HG02571 (cell line): Measurements from ENCODE around the gene CSF2RB.

Source experiments
- ATAC-seq: cut with Tn5 transposase; IDR thresholded peaks from one replicate; pipeline ENCODE4 v1.9.1; 2021; ENCODE audit warnings: mild to moderate bottlenecking, moderate library complexity; ENCODE audit not compliant: unreplicated experiment

Gene CSF2RB

GRCh38 chr22:36918586-36919284 is 5.3 kb downstream of the CSF2RB start:
- no peak for ATAC-seq

GRCh38 chr22:36921309-36922104 is 8.1 kb downstream of the CSF2RB start:
- ATAC-seq = no peak

GRCh38 chr22:36922105-36922608 is 8.7 kb downstream of the CSF2RB start:
- no peak for ATAC-seq

- no peak for ATAC-seq
These were observed 9.3 kb downstream of the CSF2RB start for GRCh38 chr22:36922711-36923110.

- ATAC-seq = no peak
These were observed 9.8 kb downstream of the CSF2RB start for GRCh38 chr22:36923131-36923788.

- no peak for ATAC-seq
These were observed 10.8 kb downstream of the CSF2RB start for GRCh38 chr22:36924151-36924698.

- no peak for ATAC-seq
These were observed 12.2 kb downstream of the CSF2RB start for GRCh38 chr22:36925388-36926290.

GRCh38 chr22:36926309-36926708 is 12.9 kb downstream of the CSF2RB start:
- no peak for ATAC-seq

GRCh38 chr22:36926721-36927435 is 13.4 kb downstream of the CSF2RB start:
- ATAC-seq = no peak

GRCh38 chr22:36927671-36928070 is 14.2 kb downstream of the CSF2RB start:
- ATAC-seq = no peak

- no peak for ATAC-seq
These were observed 14.8 kb downstream of the CSF2RB start for GRCh38 chr22:36928196-36928595.

- no peak for ATAC-seq
These were observed 15.5 kb downstream of the CSF2RB start for GRCh38 chr22:36928786-36929535.

GRCh38 chr22:36929621-36930020 is 16.2 kb downstream of the CSF2RB start:
- ATAC-seq = no peak

GRCh38 chr22:36930041-36930935 is 16.9 kb downstream of the CSF2RB start:
- no peak for ATAC-seq

GRCh38 chr22:36931446-36931845 is 18.0 kb downstream of the CSF2RB start:
- no peak for ATAC-seq

- ATAC-seq = no peak
These were observed 20.4 kb downstream of the CSF2RB start for GRCh38 chr22:36933629-36934417.
